Sigmoid colon (tissue), 4 donors: ENCODE measurements around the gene PRKAR2B.

Experiments
- POLR2AphosphoS5 ChIP-seq, 4 donors: sonication (generic); formaldehyde crosslinking; IDR thresholded peaks; one replicate each; pipeline ENCODE4 v1.6.1; 2017; ENCODE audit warnings: antibody characterized with exemption in 4 of 4
- TF ChIP-seq, protein P1 (sequence below), 4 experiments: fragments of 450-650 bp in 3 of 4; fragments of 200-600 bp in 1 of 4; IDR thresholded peaks; one replicate each; pipeline ENCODE4 v1.5.1; 2016 to 2019; ENCODE audit warnings: antibody characterized with exemption in 4 of 4, mild to moderate bottlenecking in 3 of 4, moderate library complexity in 2 of 4

DNA sequence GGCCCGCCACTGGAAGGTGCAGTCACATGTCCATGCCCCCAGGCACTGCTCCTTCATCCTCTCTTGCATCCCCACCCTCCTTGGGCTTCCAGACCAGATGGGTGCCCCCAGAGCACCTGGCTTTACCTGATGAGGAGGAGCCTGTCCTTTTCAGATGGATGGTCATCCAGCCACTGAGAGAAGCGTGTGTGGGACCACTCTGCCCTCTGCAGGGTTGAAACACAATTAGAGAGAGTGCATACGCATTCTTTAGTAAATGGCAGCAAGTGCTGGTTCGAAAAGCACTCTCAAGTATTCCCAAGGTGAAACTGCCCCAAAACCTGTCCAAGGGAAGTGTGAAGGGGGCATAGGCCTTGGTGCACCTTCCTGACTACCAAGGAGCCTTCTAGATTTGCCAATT, 165.9 kb downstream of the PRKAR2B start:
- TF ChIP-seq, protein P1, sequence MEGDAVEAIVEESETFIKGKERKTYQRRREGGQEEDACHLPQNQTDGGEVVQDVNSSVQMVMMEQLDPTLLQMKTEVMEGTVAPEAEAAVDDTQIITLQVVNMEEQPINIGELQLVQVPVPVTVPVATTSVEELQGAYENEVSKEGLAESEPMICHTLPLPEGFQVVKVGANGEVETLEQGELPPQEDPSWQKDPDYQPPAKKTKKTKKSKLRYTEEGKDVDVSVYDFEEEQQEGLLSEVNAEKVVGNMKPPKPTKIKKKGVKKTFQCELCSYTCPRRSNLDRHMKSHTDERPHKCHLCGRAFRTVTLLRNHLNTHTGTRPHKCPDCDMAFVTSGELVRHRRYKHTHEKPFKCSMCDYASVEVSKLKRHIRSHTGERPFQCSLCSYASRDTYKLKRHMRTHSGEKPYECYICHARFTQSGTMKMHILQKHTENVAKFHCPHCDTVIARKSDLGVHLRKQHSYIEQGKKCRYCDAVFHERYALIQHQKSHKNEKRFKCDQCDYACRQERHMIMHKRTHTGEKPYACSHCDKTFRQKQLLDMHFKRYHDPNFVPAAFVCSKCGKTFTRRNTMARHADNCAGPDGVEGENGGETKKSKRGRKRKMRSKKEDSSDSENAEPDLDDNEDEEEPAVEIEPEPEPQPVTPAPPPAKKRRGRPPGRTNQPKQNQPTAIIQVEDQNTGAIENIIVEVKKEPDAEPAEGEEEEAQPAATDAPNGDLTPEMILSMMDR (IDR thresholded peaks at IDR 0.05) = no peak
- no peak for TF ChIP-seq POLR2AphosphoS5 (IDR thresholded peaks at IDR 0.05)
